GM21717 (cell line): ENCODE measurements around the gene PIR.

Experiments
- ATAC-seq: cut with Tn5 transposase; IDR thresholded peaks from one replicate; pipeline ENCODE4 v1.9.1; 2021; ENCODE audit warnings: mild to moderate bottlenecking, moderate library complexity; ENCODE audit not compliant: unreplicated experiment

The PIR gene

DNA sequence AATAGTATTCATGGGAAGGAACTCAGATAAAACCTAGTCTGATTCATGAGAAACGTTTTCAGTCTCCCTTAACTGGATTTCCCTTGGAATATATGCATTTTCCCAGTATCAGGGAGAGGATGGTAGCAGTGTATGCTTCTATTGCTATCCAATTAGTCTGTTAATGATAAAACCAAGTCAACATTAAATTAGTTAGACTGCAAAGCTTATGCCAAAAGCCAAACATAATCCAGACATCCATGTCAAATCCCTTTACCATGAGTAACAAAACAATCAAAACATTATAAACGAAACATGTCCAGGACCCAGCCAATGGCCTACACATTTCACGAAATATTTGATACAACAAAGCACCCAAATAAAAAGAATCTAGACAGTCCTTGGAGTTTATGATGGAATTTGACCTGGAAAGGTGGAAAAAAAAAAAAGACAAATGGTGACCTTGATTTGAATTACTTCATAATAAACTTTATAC, 74.4 kb downstream of the PIR start:
- no peak for ATAC-seq

DNA sequence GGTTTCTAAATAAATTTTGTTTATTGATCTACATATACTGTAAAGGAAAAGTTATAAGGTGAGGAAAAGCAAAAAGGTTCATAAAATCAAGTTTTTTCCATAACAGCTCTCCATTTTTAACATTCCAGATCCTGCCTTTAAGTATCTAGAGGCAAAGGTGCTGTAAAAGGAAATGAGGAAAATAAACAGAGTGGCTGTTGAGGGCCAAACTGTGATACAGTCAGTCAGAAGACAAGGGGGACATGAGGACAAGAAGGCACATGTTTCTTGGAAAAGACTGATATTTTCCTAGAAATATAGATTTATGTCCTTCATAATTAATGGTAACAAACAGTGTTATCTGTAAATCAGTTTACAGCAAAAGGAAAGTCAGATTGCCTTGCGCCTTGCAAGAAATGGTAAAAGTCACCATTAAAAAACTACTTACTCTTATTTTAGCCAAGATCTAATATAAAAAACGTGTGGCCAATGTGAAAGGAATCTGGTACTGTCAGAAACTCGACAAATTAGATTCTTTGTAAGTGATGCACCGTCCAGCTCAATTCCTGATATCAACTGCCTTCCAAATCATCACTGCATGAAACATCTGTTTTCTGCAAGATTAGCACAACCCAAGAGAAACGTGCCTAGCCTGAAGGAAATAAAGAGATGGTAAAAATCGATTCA, 75.0 kb downstream of the PIR start:
- ATAC-seq: no peak

DNA sequence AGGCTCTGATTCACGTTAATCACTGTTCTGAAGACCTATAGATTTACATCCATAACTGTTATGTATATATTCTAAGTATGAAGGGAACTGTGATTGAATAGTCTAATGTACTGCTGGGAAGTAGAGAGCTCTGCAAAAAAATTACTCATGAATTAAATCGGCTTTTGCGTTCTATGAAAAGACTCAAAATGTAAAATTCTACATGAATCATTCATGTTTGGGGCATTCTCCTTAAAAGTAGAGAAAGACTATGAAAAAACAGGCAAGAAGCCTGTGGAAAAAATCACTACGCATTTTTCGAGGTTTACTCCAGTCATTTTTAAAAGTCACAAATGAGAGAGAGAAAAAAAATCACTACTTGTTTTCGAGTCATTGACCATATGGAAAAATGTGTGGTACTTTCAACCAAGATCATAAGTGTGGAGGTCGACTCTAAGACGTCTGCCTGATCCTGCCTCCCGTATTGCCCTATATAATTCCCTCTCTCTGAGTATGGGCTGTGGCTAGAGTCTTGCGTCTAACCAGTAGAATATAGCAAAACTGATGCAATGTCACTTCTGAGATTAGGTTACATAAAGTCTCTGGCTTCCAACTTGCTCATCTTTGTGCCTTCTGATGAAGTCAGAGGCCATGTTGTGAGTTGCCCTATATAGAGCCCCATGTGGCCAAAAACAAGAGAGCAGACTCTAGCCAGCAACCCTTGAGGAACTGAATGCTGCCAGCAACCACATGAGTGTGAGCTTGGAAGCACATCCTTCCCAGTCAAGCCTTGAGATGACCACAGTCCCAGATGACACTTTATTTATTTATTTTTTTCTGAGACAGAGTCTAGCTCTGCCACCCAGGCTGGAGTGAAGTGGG, 76.8 kb downstream of the PIR start:
- no peak for ATAC-seq

DNA sequence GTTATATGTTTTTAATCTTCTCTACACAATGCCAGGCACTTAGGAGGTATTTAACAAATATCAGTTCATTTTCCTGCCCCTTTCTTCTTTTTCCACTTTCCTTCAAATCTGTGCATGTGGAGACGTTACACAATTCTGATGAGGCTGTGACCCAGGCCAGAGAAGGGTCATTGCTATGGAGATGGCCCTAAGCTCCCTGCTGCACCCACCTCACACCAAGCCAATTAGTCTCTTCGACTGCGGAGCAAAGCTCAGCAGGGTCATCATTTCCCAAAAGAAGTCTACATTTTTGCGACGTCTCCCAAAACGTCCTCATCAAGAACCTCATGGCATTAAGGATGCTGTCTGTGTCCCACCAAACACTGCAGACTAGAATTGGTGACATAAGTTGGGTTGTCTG, 80.0 kb downstream of the PIR start:
- ATAC-seq: no peak

DNA sequence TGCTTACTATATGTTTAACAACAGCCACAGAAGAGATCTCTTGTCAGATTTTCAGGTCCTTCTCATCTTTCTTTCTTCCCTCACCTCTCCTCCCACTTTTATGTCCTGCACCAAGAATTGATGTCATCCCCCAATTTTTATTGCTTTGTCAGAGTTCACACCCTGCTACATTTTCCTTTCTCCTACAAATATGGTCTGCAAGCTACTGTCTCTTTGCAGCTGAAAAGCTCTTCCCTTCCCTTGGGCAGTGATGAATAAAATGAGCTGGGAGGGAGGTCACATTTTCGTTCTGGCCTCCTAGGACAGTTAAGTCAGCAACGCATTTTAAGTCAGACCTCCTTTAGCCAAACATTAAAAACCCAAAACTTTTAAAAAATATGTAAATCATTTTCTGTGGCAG, 82.2 kb downstream of the PIR start:
- no peak for ATAC-seq

DNA sequence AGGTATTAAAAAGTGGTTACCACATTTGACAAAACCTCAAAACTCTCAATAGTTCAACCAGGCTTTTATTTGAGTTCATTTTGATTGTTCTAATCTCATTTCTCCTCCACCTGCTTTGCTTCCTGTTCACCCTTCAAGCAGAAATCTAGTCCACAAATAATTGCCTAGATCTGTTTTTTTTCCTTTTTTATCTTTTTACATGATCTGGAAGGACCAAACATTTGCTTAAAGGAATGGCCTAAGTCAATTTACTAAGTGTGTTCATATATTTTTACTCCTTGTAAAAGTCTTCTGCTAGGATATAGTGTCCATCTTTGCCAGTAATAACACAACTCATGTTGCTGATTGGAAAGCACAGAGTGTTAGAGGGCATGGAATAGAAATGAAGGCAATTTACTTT, 82.7 kb downstream of the PIR start:
- no peak for ATAC-seq

DNA sequence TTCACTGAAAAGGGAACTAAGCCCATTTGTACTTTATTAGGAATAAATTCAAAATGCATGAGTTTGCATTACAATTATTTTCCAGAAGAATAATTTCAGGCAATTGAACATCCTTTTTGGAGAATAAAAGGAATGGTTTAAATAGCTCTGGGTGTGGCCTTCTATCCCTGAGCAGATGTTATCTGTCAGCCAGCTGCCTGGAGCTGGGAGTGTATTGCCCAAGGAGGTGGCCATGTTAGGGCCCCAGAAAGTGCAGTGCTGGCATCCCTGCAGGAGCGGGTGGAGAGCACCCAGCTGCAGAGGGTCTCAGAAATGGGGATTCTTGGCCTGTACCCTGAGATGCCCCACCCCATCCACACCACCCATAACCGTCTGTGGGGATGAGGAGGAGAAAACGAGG, 87.3 kb downstream of the PIR start:
- no peak for ATAC-seq

DNA sequence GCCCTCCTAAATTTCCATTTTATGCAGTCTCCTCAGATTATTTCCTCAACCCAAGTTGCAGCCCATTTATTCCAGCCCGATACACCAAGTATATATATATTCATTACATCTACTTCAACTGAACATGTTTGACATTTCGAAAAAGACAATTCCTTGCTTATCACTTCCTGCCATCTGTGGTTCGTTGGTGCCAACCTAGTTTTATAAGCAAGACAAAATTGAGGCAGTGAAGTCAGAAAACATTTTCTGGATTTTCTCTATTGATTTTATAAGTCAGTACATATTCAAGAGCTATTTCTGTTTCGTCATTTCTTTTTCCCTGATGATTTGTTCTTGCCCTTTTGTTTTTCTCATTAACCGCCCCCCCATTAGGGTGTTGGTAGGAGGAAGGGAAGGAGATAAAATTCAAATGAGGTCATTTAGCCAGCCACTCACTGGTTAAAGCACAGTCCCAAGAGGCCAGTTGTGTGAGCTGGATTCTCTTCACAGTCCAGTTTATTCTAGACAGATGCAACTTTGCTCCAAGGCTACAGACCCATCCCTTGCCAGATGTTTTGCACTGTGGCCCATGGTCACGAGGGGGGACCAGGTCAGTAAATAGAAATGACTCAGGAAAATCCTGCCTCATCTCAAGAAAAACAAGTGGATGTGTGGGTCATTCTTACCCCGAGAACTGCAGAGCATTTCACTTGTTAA, 88.6 kb downstream of the PIR start:
- no peak for ATAC-seq

DNA sequence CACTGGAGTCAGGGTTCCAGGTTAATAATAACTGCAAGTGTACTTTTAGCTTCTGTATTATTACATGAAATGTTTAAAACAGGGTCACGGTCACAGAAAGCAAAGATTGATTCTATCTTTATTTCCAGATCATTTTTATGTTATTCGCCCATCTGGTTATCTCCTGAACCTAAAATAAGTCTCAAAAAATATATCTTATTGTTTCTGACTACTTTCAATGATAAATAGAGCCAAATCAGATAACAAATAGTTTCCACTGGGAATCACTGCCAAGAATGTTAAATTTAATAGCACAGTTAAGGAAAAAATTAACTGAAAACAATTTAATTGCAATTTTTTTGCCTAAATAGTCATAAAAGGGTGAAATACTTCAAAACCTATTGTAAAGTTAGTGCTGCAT, 91.8 kb downstream of the PIR start:
- no peak for ATAC-seq

DNA sequence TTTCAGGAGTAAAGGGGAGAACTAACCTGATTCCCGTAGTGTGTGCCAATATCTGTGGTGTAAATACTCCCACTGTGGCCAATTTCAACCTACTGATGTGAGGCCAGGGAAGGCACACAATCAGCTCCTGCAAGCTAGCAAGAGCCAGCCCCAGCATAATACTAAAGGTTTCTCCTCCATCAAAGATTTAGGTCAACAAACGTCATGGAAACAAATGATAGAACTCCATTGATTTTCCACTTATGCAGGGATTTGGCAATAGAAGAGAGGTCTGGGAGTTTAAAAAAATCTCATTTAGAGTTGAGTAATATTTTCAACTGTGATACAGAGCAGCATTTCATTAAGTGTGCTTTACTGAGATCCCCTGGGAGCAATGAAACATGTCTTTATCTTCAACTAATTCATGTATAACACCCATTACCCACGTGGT, 93.2 kb downstream of the PIR start:
- no peak for ATAC-seq

DNA sequence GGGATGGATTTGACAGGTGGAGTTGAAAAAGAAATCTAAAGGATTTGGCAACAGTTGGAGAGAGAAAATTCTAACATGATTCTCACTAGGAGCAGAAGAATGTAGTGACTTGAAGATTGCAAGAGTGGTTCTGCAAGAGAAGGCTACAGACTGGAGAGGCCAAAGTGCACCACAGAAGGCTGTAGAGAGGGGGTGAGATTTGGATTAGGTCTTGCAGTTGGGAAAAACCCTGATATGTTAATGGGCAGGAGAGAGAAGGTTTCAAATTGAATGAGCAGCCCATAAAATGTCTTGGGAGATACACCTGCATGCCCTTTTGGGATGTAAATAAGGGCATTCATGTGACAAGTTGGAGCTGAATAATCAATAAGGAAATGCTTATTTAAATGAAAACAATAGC, 94.3 kb downstream of the PIR start:
- ATAC-seq: no peak

DNA sequence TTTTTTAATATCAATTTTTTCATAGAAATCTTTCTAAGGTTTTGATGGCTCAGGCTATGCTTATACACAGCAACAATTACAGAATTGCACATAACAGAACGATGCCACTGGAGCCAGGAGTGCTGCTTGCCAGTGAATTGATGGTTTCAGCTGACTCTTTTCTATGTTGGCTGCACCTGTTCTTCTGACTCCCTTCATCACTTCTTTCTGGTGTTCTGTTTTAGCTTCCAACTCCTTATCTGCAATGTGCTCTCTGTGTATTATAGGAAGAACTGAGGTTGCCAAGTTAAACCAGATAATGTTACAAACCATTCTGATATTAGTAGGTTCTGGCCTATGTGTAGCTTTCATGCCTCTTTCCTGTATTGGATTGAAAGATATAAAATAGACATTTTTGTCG, 97.3 kb downstream of the PIR start:
- no peak for ATAC-seq

DNA sequence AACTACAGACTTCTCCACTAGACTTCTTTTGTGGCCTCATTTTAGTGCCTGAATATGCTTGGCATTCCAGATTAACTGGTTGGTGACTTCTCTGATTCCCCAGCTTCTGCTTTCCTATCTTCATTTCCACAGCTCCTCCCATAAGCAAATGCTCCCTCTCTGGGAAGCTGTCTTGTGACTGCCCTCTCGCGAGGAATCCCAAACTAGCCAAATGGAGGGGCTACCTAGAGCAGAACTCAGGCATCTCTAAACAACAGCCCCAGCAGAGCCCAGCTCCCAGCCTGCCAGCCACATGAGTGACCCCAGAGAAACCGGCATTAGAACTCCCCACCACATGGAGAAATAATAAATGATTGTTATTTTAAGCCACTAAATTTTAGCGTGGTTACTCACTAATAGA, 101.3 kb downstream of the PIR start:
- no peak for ATAC-seq

DNA sequence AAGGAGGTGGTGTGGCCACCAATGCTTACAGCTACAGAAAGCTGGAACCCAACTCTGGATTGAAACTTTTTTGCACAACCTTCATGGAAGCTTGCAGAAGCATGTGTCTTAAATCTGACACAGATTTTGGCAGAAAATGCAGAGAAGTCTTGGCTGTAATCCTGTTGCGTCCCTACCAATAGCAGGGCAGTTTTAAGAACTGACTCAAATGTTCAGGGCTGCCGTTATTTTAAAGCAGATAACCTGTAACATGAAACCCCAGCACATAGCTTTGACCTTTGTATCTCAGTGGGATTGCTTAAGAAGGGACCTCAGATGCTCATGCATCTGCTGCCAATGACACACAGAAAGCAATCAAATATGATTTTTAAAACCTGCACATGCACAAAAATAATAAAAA, 108.8 kb downstream of the PIR start, which contains the start of gene VEGFD:
Gene VEGFD (minus strand): TSS at position 110 of the 400 bp plus-strand sequence. CDS start 467 bp downstream, outside the sequence.
- no peak for ATAC-seq

DNA sequence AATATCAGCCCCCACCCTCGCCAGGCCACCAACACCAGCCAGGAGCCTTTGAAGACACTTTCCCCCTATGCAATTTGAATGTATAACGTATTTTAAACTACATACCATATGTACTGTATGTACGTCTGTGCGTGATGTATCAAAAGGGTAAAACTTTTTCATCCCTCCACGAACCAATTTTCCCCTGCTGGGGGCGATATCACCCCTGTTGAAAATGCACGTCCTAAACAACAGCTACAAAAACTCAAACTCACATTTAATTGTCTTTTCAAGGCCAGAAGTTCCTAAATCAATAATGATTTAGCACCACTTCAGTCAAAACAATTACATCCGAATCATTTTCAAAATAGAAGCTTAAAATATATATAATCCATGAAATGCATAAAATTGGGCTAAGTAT, 110.3 kb downstream of the PIR start:
- no peak for ATAC-seq

DNA sequence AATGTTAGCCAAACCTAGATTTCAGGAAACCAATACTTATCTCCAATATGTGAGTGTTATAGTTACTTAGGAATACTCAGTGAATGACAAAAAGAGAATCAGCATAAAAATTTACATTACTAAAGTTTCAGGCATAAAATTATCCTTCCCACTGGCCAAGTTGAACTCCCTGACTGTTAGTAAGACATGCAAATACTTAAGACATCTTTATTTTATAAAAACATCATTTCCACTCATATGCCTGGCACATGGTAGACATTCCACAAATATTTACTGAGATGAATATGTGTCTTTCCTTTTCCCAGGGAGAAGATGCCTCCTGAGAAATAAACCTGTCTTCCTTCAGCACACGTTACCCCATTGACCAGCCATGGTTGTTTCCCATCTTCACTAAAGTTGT, 116.2 kb downstream of the PIR start:
- ATAC-seq: no peak

DNA sequence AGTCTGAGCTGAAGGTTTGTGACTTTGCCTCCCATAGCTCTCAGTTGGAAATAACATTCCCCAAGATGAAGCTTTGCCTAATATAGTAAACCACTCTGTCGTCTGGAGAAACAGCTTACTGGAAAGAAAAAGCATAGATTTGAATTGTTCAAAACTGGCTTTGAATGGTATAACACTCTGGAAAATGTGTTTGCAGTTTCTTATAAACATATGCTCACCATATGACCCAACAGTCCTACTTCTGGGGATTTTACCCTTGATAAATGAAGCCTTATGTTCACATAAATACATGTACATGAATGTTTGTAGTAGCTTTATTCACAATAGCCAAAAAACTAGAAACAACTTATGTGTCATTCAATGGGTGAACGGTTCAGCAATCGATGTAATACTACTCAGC, 119.2 kb downstream of the PIR start:
- no peak for ATAC-seq

DNA sequence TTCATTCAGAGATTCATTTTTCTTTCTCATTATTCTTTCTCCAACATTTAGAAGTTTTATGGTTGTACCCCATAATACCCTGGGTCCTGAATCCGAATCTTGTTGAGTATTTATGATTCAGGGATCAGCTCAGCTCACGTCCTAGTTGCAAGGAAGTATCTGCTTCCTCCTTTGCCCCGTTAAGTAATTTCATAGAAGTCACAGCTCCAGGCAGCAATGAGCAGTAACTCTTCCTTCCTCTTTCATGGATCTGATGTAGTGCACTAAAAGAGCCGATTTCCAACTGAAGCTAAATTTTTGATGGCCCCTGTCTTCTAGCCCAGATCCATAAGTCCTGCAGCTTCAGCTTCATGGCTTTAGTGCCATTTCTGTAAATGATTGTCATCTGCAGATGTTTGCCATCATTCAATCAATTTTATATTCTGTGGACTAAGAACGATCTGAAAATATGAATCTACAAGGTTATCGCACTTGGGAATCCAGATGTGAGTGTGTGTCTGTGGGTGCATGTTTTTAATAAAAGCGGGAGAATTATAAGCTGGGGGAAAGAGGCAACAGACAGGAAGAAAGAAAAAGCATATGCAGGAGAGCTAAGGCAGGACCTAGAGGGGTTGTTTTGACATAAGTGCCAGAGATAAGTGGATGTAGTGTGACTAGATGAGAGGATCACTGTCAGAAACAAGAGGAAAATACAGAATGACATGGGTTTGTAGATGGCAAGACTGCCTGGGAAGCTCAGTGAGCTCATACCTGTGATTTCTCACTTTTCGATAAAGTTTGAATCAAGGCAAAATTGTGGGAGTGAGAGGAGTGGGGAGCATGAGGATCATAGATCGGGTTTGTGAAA, 126.4 kb downstream of the PIR start:
- ATAC-seq: no peak

DNA sequence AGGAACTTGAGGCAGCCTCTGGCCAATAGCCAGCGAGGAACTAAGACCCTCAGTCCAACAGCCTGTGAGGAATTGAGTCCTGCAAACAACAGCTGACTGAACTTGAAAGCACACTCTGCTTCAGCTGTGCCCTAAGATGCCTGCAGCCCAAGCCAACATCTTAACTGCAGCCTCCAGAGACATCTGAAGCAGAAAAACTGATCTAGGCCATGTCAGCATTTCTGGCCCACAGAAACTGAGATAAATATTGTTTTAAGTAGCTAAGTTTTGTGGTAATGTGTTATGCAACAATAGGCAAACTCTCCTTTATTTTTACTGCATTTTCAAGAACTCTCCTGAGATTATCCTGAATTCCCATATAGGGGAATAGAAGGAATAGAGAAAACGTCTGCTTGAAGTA, 133.4 kb downstream of the PIR start:
- no peak for ATAC-seq

DNA sequence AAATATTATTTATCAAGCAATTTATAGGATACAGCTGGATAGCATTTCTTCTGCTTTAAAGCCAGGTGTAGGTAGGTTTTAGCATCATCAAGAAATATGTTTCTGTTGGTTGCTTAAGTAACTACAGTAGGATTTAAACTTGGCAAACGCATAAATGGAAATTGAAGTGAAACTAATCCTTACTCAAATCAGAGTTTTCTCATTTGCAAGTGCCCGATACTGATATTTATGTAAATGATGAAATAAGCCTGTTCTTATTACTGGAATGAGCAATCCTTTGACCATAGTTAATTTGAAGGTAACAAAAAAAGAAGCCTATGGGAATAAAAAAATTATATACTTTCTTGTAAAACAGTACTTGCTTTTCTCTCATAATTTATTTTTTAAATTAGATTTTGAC, 134.6 kb downstream of the PIR start:
- no peak for ATAC-seq

DNA sequence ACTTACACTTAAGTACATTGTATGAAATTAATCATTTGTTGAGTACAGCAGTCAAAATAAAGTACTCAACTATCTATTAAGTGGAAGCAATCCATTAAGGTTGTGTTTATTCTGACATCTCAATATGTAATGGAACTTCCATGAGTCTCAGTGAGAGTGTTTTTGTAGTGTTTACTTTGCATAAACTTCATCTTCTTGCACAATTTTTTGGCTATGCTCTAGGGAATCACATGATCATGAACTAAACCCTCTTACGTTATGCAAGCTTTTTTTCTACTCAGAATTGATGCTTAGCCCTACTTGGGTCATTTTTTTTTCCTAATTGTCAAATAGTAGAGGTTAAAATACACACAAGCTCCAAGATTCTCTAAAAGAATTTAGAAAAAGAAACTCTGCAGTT, 136.7 kb downstream of the PIR start:
- no peak for ATAC-seq
